Glomerular visceral epithelial cell (primary cell): ENCODE results near the gene MADD.
"Not testable (repeated sequence)": the region's sequence is repeated elsewhere in the genome, so short reads cannot be mapped to it uniquely, and the experiment has no call there.

ENCODE experiments used
- DNase-seq: peaks from one replicate; pipeline ENCODE4 v3.0.0-alpha.2; 2016; ENCODE audit errors: extremely low spot score

Gene MADD

GRCh38 chr11:47274495-47275235, 4.7 kb downstream of the MADD start:
- no peak for DNase-seq

GRCh38 chr11:47276923-47277322, 7.0 kb downstream of the MADD start:
- no peak for DNase-seq

GRCh38 chr11:47278058-47278457, 8.1 kb downstream of the MADD start:
- no peak for DNase-seq

- no peak for DNase-seq
Measured at GRCh38 chr11:47278769-47279168, 8.8 kb downstream of the MADD start.

- no peak for DNase-seq
Measured at GRCh38 chr11:47280099-47280498, 10.2 kb downstream of the MADD start.

- no peak for DNase-seq
Measured at GRCh38 chr11:47280860-47281259, 10.9 kb downstream of the MADD start.

- no peak for DNase-seq
Measured at GRCh38 chr11:47282462-47282861, 12.5 kb downstream of the MADD start.

GRCh38 chr11:47284151-47284550, 14.2 kb downstream of the MADD start:
- no peak for DNase-seq

GRCh38 chr11:47285969-47286770, 16.2 kb downstream of the MADD start:
- no peak for DNase-seq

- DNase-seq: no peak
Measured at GRCh38 chr11:47288066-47288465, 18.1 kb downstream of the MADD start.

GRCh38 chr11:47289856-47290255, 19.9 kb downstream of the MADD start:
- no peak for DNase-seq

GRCh38 chr11:47295385-47295784, 25.5 kb downstream of the MADD start:
- no peak for DNase-seq

- no peak for DNase-seq
Measured at GRCh38 chr11:47296045-47296444, 26.1 kb downstream of the MADD start.

GRCh38 chr11:47299078-47299477, 29.1 kb downstream of the MADD start:
- DNase-seq: no peak

- no peak for DNase-seq
Measured at GRCh38 chr11:47302853-47303252, 32.9 kb downstream of the MADD start.

- no peak for DNase-seq
Measured at GRCh38 chr11:47305734-47306483, 36.0 kb downstream of the MADD start.

GRCh38 chr11:47306484-47306844, 36.5 kb downstream of the MADD start:
- DNase-seq: no peak

GRCh38 chr11:47308050-47308823, 38.3 kb downstream of the MADD start:
- DNase-seq: no peak

- DNase-seq: no peak
Measured at GRCh38 chr11:47314992-47315391, 45.1 kb downstream of the MADD start.

- DNase-seq: not testable (repeated sequence)
Measured at GRCh38 chr11:47316501-47316900, 46.6 kb downstream of the MADD start.

GRCh38 chr11:47317064-47317828, 47.3 kb downstream of the MADD start:
- DNase-seq: no peak
